Stomach (tissue), 9 donors: ENCODE results near the gene SLC51B. TPM values are rescaled to one million over a fixed set of nuclear protein-coding genes. Genes with fewer than 3 reads are reported as not detected.

Source experiments
- DNase-seq, 2 donors: peaks; one replicate each; pipeline versions ENCODE4 v3.0.0 to v3.0.0-alpha.2; 2013 to 2019
- H3K27ac ChIP-seq, 5 donors: fragments of 200-600 bp in 4 of 5; sonication (generic) in 4 of 5; one replicate each; pipeline ENCODE4 v1.5.1; 2013 to 2019; ENCODE audit warnings: mild to moderate bottlenecking in 1 of 5, moderate library complexity in 1 of 5
- H3K27me3 ChIP-seq, 3 donors: fragments of 200-600 bp; sonication (generic); one replicate each; pipeline ENCODE4 v1.5.1; 2017 to 2019; ENCODE audit warnings: mixed run types in 1 of 3
- H3K36me3 ChIP-seq, 4 donors: fragments of 200-600 bp; sonication (generic); 1 replicate in 3 of 4; 2 replicates in 1 of 4; pipeline ENCODE4 v1.5.1; 2016 to 2019
- H3K4me1 ChIP-seq, 4 donors: fragments of 200-600 bp; sonication (generic); one replicate each; pipeline ENCODE4 v1.5.1; 2016 to 2019
- H3K4me3 ChIP-seq, 4 donors: fragments of 200-600 bp; sonication (generic) in 3 of 4; one replicate each; pipeline ENCODE4 v1.5.1; 2016 to 2019; ENCODE audit warnings: mild to moderate bottlenecking in 1 of 4
- H3K9me3 ChIP-seq, 4 donors: fragments of 200-600 bp; sonication (generic); one replicate each; pipeline ENCODE4 v1.5.1; 2016 to 2019
- CTCF ChIP-seq, 7 experiments: fragments of 450-650 bp in 4 of 7; fragments of 200-600 bp in 3 of 7; sonication (generic) in 3 of 7; IDR thresholded peaks; one replicate each; pipeline ENCODE4 v1.5.1; 2016 to 2019; ENCODE audit warnings: antibody characterized with exemption in 7 of 7, control low read depth in 2 of 7, mild to moderate bottlenecking in 1 of 7
- EP300 ChIP-seq: sonication (generic); formaldehyde crosslinking; IDR thresholded peaks from one replicate; pipeline ENCODE4 v1.6.1; 2017; ENCODE audit warnings: antibody characterized with exemption
- POLR2A ChIP-seq, 4 donors: fragments of 450-650 bp; IDR thresholded peaks; one replicate each; pipeline ENCODE4 v1.6.1; 2016; ENCODE audit warnings: antibody characterized with exemption in 4 of 4, control low read depth in 2 of 4, mild to moderate bottlenecking in 1 of 4, moderate library complexity in 1 of 4
- POLR2AphosphoS5 ChIP-seq, 3 donors: sonication (generic); formaldehyde crosslinking; IDR thresholded peaks; one replicate each; pipeline ENCODE4 v1.6.1; 2016; ENCODE audit warnings: antibody characterized with exemption in 3 of 3
- WGBS, 5 donors: extraction: QIAGEN DNeasy Blood & Tissue Kit in 3 of 5; methylation state at CpG; one replicate each; pipeline versions ENCODE4 v1.1.5 to v1.1.7; 2013 to 2018; 5-methylcytosine and 5-hydroxymethylcytosine counted together
- intact Hi-C: fragments of 100-400 bp; cut with DNase I; formaldehyde crosslinking; loops from one replicate; pipeline ENCODE4 v1.15.1; 2023; ENCODE audit warnings: low total_unique reads
- polyA plus RNA-seq, 3 donors: library from polyadenylated mRNA; stranded (reverse); fragments of 200-250 nt; gene quantifications; one replicate each; pipeline ENCODE4 v1.2.3, GENCODE V29; 2013
- total RNA-seq, 5 donors: library from RNA; depleted of rRNA; stranded (reverse); fragments of >200 nt; gene quantifications; one replicate each; pipeline versions ENCODE4 v1.1.0 to v1.2.3, GENCODE V29; 2014 to 2016
- donor health status: healthy with polysubstance abuse.
- donor health status: Bipolar disorder and iron deficiency.
- donor health status: healthy.

The SLC51B gene
- total and polyA plus RNA-seq, 8 donors, result 0.38 to 19.7 (median 0.62) TPM; not detected in 5

- Histone ChIP-seq H3K9me3 (no peaks in the 10 kb centered on the region), H3K4me3 (peak overlapping the region; percentile 44 to 51 (median 46)), H3K27me3 (peaks cover 4 to 46% (median 22%) of the 10 kb centered on the region in 3 donors), H3K4me1 (peaks cover 40 to 59% (median 47%) of the 10 kb centered on the region in 4 donors), H3K36me3 (no peaks in the 10 kb centered on the region), H3K27ac (peak overlapping the region; percentile 72 to 88 (median 79))
- 13 to 28% (median 19%) methylated on average over 7 to 8 of the region's 8 CpGs for WGBS, 5 donors
- TF ChIP-seq POLR2A (IDR thresholded peaks at IDR 0.05) (no peak), EP300 (no peak), POLR2AphosphoS5 (IDR thresholded peaks at IDR 0.05) (no peak), CTCF (IDR thresholded peaks at IDR 0.05) (no peak)
- no peak for DNase-seq
- intact Hi-C loops, result no loop called here
Measured at GRCh38 chr15:65067317-65067644, 22.1 kb downstream of the SLC51B start.

- peak within 1 kb of the TSS; percentile 44 to 51 (median 46) for H3K4me3 ChIP-seq
- no peaks in the 10 kb centered on the region for H3K9me3 ChIP-seq
- peaks cover 4 to 46% (median 22%) of the 10 kb centered on the region in 3 donors for H3K27me3 ChIP-seq
- TF ChIP-seq CTCF (IDR thresholded peaks at IDR 0.05), result no peak
- no peak for TF ChIP-seq POLR2A (IDR thresholded peaks at IDR 0.05)
- TF ChIP-seq POLR2AphosphoS5 (IDR thresholded peaks at IDR 0.05), result no peak
- TF ChIP-seq EP300, result no peak
- DNase-seq, result peak in 1 of 2 donors; percentile 77
- peaks cover 41 to 61% (median 45%) of the 10 kb centered on the region in 4 donors for H3K4me1 ChIP-seq
- H3K27ac ChIP-seq, result peak within 1 kb of the TSS; percentile 72 to 88 (median 79)
- no peaks in the 10 kb centered on the region for H3K36me3 ChIP-seq
- WGBS, 5 donors, result 4 to 13% (median 6%) methylated on average over 17 to 66 of the region's 66 CpGs
- intact Hi-C loops, result no loop called here
Measured at GRCh38 chr15:65067645-65068402, 22.6 kb downstream of the SLC51B start, which contains the start of gene RASL12. TSS of gene RASL12 (minus strand) at chr15:65067991. CDS start at chr15:65067835, 156 bp downstream.

GRCh38 chr15:65068403-65068788 lies 23.2 kb downstream of the SLC51B start:
- DNase-seq, result no peak
- WGBS, 5 donors, result 71 to 86% (median 79%) methylated on average over 3 of the region's 3 CpGs
- no peak for TF ChIP-seq POLR2AphosphoS5 (IDR thresholded peaks at IDR 0.05)
- TF ChIP-seq EP300, result no peak
- no peak for TF ChIP-seq CTCF (IDR thresholded peaks at IDR 0.05)
- Histone ChIP-seq H3K27me3 (peaks cover 4 to 46% (median 22%) of the 10 kb centered on the region in 3 donors), H3K4me1 (peaks cover 41 to 56% (median 45%) of the 10 kb centered on the region in 4 donors), H3K9me3 (no peaks in the 10 kb centered on the region), H3K36me3 (no peaks in the 10 kb centered on the region), H3K27ac (peak overlapping the region; percentile 72 to 88 (median 79)), H3K4me3 (peak overlapping the region; percentile 44 to 51 (median 46))
- intact Hi-C loops, result no loop called here

GRCh38 chr15:65069179-65069578 lies 24.0 kb downstream of the SLC51B start:
- peak in 1 of 2 donors; percentile 91 for DNase-seq
- intact Hi-C loops, result no loop called here
- no peaks in the 10 kb centered on the region for H3K36me3 ChIP-seq
- no peak for TF ChIP-seq EP300
- TF ChIP-seq POLR2A (IDR thresholded peaks at IDR 0.05), result no peak
- peak in 2 of 3 donors; percentile 18 to 63 for TF ChIP-seq POLR2AphosphoS5 (IDR thresholded peaks at IDR 0.05)
- TF ChIP-seq CTCF (IDR thresholded peaks at IDR 0.05), result no peak
- 56 to 75% (median 68%) methylated on average over 1 of the region's 1 CpG for WGBS, 5 donors
- peak overlapping the region; percentile 42 to 88 (median 79) for H3K27ac ChIP-seq
- H3K4me3 ChIP-seq, result no peak overlapping the region
- peaks cover 41 to 56% (median 45%) of the 10 kb centered on the region in 4 donors for H3K4me1 ChIP-seq
- peaks cover 4 to 46% (median 22%) of the 10 kb centered on the region in 3 donors for H3K27me3 ChIP-seq
- H3K9me3 ChIP-seq, result no peaks in the 10 kb centered on the region
